Nephron (organoid): ENCODE measurements around the gene NDUFB10.

ENCODE experiments used
- H3K27ac Mint-ChIP-seq, 3 experiments: 2 replicates each; pipeline ENCODE4 v1.8.0; 2020; ENCODE audit warnings: mixed read lengths in 3 of 3, mild to moderate bottlenecking in 2 of 3, moderate library complexity in 1 of 3
- H3K27me3 Mint-ChIP-seq: 2 replicates; pipeline ENCODE4 v1.8.0; 2021; ENCODE audit warnings: low read depth, mild to moderate bottlenecking, moderate library complexity, mixed read lengths
- H3K36me3 Mint-ChIP-seq: 2 replicates; pipeline ENCODE4 v1.8.0; 2020; ENCODE audit warnings: low read depth, mixed read lengths
- H3K4me1 Mint-ChIP-seq: 2 replicates; pipeline ENCODE4 v1.8.0; 2020; ENCODE audit warnings: mixed read lengths
- H3K4me3 Mint-ChIP-seq, 3 experiments: 2 replicates each; pipeline ENCODE4 v1.8.0; 2020; ENCODE audit warnings: mild to moderate bottlenecking in 3 of 3, mixed read lengths in 3 of 3, moderate library complexity in 2 of 3
- H3K9me3 Mint-ChIP-seq: 2 replicates; pipeline ENCODE4 v1.8.0; 2020; ENCODE audit warnings: mixed read lengths
- CTCF ChIP-seq, 3 experiments: fragments of 200-600 bp; sonication (generic); IDR thresholded peaks; one replicate each; pipeline ENCODE4 v1.5.0; 2021; ENCODE audit warnings: antibody characterized with exemption in 3 of 3; ENCODE audit not compliant: unreplicated experiment in 3 of 3

The NDUFB10 gene

GRCh38 chr16:1942810-1943726, 16.3 kb upstream of the NDUFB10 start, which contains the start of gene MSRB1:
TSS of gene MSRB1 (minus strand) at chr16:1943199. CDS start at chr16:1943156, 43 bp downstream.
- no peak for TF ChIP-seq CTCF (IDR thresholded peaks at IDR 0.05; ENCODE audit: unreplicated experiment in 3 of 3)
- Mint-ChIP-seq H3K9me3 (no peaks in the 10 kb centered on the region), H3K4me3 (peak within 1 kb of the TSS; percentile 85 to 93 (median 88)), H3K4me1 (peaks cover 6% of the 10 kb centered on the region), H3K36me3 (peaks cover 5% of the 10 kb centered on the region), H3K27me3 (no peaks in the 10 kb centered on the region), H3K27ac (peak within 1 kb of the TSS in 2 of 3 experiments; percentile 78 to 87)

- H3K4me1 Mint-ChIP-seq: peaks cover 6% of the 10 kb centered on the region
- H3K36me3 Mint-ChIP-seq: no peaks in the 10 kb centered on the region
- no peaks in the 10 kb centered on the region for H3K9me3 Mint-ChIP-seq
- no peak for TF ChIP-seq CTCF (IDR thresholded peaks at IDR 0.05; ENCODE audit: unreplicated experiment in 3 of 3)
- H3K27me3 Mint-ChIP-seq: no peaks in the 10 kb centered on the region
- H3K4me3 Mint-ChIP-seq: peak overlapping the region; percentile 65 to 93 (median 85)
- peak overlapping the region in 2 of 3 experiments; percentile 40 to 55 for H3K27ac Mint-ChIP-seq
Observed at GRCh38 chr16:1944612-1945199, 14.6 kb upstream of the NDUFB10 start.

DNA sequence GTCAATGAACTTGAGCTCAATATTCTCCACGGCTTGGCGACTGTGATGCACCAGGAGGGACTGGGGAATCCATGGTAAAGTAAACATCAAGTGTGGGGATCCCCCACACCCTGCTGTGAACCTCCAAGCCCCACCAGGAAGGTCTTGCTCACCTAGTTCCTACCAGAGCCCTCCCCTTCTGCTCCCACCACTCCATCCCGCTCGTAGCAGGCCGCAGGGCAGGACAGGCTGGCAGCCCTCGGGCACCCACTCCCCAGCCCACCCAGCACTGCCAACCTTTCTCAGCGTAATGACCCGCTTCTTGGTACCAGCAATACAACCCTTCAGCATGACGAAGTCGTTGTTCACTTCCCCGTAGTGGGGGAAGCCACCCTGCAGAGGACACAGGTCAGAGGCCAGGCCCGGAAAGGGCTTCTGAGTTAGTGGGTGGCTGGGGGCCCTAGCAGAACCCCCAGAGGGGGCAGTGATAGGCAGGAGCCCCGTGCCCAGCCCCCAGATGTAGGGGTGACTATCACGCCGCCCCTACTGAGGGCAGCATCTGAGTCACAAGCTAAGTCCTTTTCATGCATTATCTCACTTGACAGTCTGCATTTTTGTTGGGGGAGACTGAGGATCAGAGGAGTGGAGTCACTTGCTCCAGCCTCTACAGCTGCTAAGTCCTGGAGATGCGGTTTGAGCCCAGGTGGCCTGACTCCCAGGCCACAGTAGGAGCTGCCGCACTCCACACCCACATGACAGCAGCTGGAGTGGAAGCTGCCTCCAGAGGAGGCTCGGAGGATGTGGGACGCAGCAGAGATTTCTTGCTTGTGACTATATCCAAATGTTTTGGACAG, 13.6 kb upstream of the NDUFB10 start:
- H3K36me3 Mint-ChIP-seq: no peaks in the 10 kb centered on the region
- TF ChIP-seq CTCF (IDR thresholded peaks at IDR 0.05; ENCODE audit: unreplicated experiment in 3 of 3): no peak
- no peaks in the 10 kb centered on the region for H3K27me3 Mint-ChIP-seq
- H3K4me3 Mint-ChIP-seq: no peak overlapping the region
- H3K4me1 Mint-ChIP-seq: peaks cover 6% of the 10 kb centered on the region
- no peak overlapping the region for H3K27ac Mint-ChIP-seq
- H3K9me3 Mint-ChIP-seq: no peaks in the 10 kb centered on the region

- Mint-ChIP-seq H3K9me3 (no peaks in the 10 kb centered on the region), H3K27ac (no peak overlapping the region), H3K27me3 (no peaks in the 10 kb centered on the region), H3K4me1 (peaks cover under 1% of the 10 kb centered on the region), H3K36me3 (no peaks in the 10 kb centered on the region), H3K4me3 (no peak overlapping the region)
- TF ChIP-seq CTCF (IDR thresholded peaks at IDR 0.05; ENCODE audit: unreplicated experiment in 3 of 3): no peak
Observed at GRCh38 chr16:1946495-1947368, 12.6 kb upstream of the NDUFB10 start.

DNA sequence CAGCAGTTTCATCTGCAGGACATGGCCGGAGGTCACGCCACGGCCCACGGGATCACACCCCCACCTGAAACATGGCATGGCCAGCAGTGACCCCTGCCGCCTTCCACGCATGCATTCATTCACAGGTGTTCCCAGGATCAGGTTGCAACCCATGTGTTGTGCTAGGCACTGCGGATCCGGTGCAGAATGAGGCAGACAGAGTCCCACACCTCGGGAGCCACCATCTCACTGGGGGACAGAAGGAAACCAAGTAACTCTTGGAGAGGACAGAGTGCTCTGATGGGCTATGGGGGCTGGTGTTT, 12.0 kb upstream of the NDUFB10 start:
- H3K36me3 Mint-ChIP-seq: no peaks in the 10 kb centered on the region
- H3K27me3 Mint-ChIP-seq: no peaks in the 10 kb centered on the region
- no peak overlapping the region for H3K4me3 Mint-ChIP-seq
- no peaks in the 10 kb centered on the region for H3K4me1 Mint-ChIP-seq
- H3K27ac Mint-ChIP-seq: no peak overlapping the region
- H3K9me3 Mint-ChIP-seq: no peaks in the 10 kb centered on the region
- no peak for TF ChIP-seq CTCF (IDR thresholded peaks at IDR 0.05; ENCODE audit: unreplicated experiment in 3 of 3)
